ENCODE results near the gene TLR5.

The TLR5 gene

DNA sequence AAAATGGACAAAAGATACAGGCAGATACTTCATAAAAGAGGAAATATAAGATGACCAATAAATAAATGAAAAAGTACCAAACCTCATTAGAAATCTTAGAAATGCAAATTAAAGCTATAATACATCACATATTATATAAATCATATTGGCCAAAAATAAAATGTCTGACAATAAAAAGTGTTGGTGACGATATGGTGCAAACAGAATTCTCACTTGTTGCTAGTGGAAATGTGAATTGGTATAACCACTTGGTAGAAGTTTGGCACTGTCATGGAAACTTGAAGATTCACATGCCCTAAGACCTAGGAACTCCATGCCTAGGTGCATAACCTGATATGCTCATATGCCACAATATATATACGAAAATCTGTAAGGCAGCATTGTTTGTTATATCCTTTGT lies 4.4 kb upstream of the TLR5 start:
- H3K4me3 ChIP-seq (ENCODE audit: low read depth in 1 of 2, low read length in 2 of 2), result no peak overlapping the region
- H3K36me3 ChIP-seq (ENCODE audit: control insufficient read depth in 1 of 2, insufficient read depth in 2 of 2, low read length in 2 of 2), result no peaks in the 10 kb centered on the region

DNA sequence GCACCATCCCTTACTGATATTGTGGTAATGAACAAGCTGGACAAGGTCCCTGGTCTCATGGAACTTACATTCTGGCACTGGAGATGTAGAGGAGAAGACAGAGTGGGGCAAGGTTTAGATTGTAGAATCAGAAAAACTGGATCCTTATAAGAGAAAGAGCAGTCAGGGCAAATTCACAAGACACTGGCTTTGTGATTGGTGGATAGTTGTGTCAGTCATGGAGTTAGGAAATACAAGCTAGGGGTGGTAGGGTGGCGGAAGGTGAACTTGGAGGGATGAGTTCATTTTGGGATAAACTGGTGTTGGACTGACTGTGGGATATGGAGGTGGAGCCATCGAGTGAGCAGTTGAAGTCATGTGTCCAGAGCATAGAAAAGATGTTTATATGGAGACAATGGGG lies 3.7 kb upstream of the TLR5 start:
- peaks cover 5 to 17% of the 10 kb centered on the region in 2 donors for H3K4me1 ChIP-seq (ENCODE audit: control insufficient read depth in 1 of 2, insufficient read depth in 2 of 2, low read length in 2 of 2)
- no peak overlapping the region for H3K27ac ChIP-seq (ENCODE audit: low read length)
- no peaks in the 10 kb centered on the region for H3K36me3 ChIP-seq (ENCODE audit: control insufficient read depth in 1 of 2, insufficient read depth in 2 of 2, low read length in 2 of 2)
- H3K27me3 ChIP-seq (ENCODE audit: low read depth, low read length), result no peaks in the 10 kb centered on the region
- H3K4me3 ChIP-seq (ENCODE audit: low read depth in 1 of 2, low read length in 2 of 2), result no peak overlapping the region
- H3K9me3 ChIP-seq (ENCODE audit: control insufficient read depth in 1 of 2, low read length in 2 of 2), result no peaks in the 10 kb centered on the region

More for the DNA sequence above, 4.4 kb upstream of the TLR5 start:
- Histone ChIP-seq H3K9me3 (ENCODE audit: control insufficient read depth in 1 of 2, low read length in 2 of 2) (no peaks in the 10 kb centered on the region), H3K27ac (ENCODE audit: low read length) (no peak overlapping the region), H3K27me3 (ENCODE audit: low read depth, low read length) (no peaks in the 10 kb centered on the region), H3K4me1 (ENCODE audit: control insufficient read depth in 1 of 2, insufficient read depth in 2 of 2, low read length in 2 of 2) (peaks cover 5 to 17% of the 10 kb centered on the region in 2 donors)

DNA sequence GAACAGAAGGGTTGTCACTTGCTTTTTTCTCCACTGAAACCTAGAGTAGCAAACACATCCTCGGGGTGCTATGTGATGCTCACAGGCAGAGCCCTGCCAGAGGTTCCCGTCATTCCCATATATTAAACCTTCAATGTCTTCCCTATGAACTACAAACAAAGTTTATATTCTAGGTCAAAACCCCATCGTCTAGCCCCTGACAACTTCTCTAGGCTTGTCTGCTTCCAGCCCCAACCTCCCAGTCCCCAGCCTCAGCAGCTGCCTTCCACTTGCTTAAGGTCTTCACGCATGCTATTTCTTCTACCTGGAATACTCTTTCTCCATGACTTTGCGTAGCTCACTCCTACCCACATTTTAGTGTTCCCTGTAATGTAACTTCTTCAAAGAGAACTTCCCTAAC lies 1.9 kb upstream of the TLR5 start:
- H3K9me3 ChIP-seq (ENCODE audit: control insufficient read depth in 1 of 2, low read length in 2 of 2), result no peaks in the 10 kb centered on the region
- H3K4me3 ChIP-seq (ENCODE audit: low read depth in 1 of 2, low read length in 2 of 2), result no peak overlapping the region
- no peaks in the 10 kb centered on the region for H3K36me3 ChIP-seq (ENCODE audit: control insufficient read depth in 1 of 2, insufficient read depth in 2 of 2, low read length in 2 of 2)
- no peaks in the 10 kb centered on the region for H3K27me3 ChIP-seq (ENCODE audit: low read depth, low read length)
- H3K27ac ChIP-seq (ENCODE audit: low read length), result no peak overlapping the region
- peaks cover 5 to 17% of the 10 kb centered on the region in 2 donors for H3K4me1 ChIP-seq (ENCODE audit: control insufficient read depth in 1 of 2, insufficient read depth in 2 of 2, low read length in 2 of 2)

DNA sequence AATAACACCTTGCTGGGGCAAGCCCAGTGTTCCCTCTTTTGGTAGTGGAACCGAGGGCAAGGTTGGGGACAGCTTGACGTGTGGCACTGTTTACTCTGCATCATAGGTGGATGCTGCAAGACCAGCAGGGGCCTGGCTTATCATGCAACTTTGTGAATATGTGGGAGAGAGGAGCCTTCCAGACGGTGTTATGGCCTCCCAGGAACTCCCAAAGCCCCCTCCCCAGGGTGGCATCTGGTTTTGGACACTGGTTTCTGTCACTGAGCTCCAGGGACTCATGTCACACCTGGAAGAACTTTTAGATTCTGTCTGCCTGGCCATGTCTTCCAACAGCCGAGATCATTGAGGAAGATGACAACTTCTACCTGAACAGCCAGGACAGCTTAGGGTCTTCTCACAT lies 1.4 kb upstream of the TLR5 start:
- no peak overlapping the region for H3K4me3 ChIP-seq (ENCODE audit: low read depth in 1 of 2, low read length in 2 of 2)

DNA sequence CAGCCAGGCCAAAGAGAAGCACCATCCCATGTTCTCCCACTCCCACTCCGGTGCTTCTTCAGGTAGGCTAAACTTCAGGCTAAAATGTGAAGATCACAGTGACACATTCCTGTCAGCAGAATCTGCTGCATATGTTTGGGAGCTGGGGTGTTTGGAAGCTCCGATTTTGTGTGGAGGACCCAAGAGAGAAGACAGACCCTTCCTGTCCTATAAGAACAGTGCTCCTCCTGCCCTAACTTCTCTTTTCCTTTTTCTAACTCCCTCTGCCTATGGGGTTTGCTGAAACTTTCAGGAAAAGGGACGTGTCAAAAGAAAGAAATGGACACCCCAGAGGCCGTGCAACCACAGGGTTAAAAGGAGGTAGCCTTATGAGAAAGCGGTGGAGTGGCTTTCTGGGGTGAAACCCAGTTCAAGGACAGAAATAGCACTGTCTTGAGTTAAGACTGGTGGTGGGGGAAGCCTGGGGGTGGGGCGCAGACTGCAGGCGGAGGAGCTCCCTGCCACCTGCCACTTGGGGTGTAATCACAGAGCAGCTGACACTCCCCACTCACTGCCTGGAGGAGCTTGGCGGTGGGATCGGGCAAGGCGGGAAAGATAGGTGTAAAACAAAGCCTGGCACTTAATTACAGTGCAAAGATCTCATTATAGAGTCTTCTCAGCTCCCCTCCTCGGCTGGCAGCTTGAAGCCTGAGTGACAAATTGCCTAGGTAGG lies 645 bp upstream of the TLR5 start:
- H3K4me3 ChIP-seq (ENCODE audit: low read depth in 1 of 2, low read length in 2 of 2), result peak overlapping the region; percentile 54 to 74
- no peaks in the 10 kb centered on the region for H3K27me3 ChIP-seq (ENCODE audit: low read depth, low read length)
- H3K27ac ChIP-seq (ENCODE audit: low read length), result peak overlapping the region; percentile 79
- peaks cover 5 to 17% of the 10 kb centered on the region in 2 donors for H3K4me1 ChIP-seq (ENCODE audit: control insufficient read depth in 1 of 2, insufficient read depth in 2 of 2, low read length in 2 of 2)
- no peaks in the 10 kb centered on the region for H3K9me3 ChIP-seq (ENCODE audit: control insufficient read depth in 1 of 2, low read length in 2 of 2)
- H3K36me3 ChIP-seq (ENCODE audit: control insufficient read depth in 1 of 2, insufficient read depth in 2 of 2, low read length in 2 of 2), result no peaks in the 10 kb centered on the region

More for the DNA sequence above, 1.4 kb upstream of the TLR5 start:
- no peaks in the 10 kb centered on the region for H3K27me3 ChIP-seq (ENCODE audit: low read depth, low read length)
- H3K27ac ChIP-seq (ENCODE audit: low read length), result no peak overlapping the region
- H3K9me3 ChIP-seq (ENCODE audit: control insufficient read depth in 1 of 2, low read length in 2 of 2), result no peaks in the 10 kb centered on the region
- no peaks in the 10 kb centered on the region for H3K36me3 ChIP-seq (ENCODE audit: control insufficient read depth in 1 of 2, insufficient read depth in 2 of 2, low read length in 2 of 2)
- peaks cover 5 to 17% of the 10 kb centered on the region in 2 donors for H3K4me1 ChIP-seq (ENCODE audit: control insufficient read depth in 1 of 2, insufficient read depth in 2 of 2, low read length in 2 of 2)

DNA sequence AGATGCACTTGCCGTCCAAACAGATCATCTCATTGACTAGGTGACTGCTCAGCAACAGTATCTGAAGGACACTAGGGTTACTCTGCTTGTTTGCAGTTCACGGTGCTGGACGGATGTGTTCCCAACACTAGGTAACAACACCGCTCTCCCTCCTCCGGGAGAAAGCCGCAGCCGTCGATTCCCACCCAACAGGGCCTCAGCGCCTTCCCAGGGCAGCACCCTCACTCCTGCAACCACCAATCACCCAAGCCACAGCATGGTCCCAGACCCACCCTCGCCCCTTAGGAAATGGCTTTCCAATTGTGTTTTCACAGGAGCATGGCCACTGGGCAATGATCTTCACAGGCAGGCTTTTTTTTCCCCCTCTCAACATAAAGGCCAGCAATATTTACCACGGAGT lies 779 bp downstream of the TLR5 start:
- Histone ChIP-seq H3K36me3 (ENCODE audit: control insufficient read depth in 1 of 2, insufficient read depth in 2 of 2, low read length in 2 of 2) (no peaks in the 10 kb centered on the region), H3K9me3 (ENCODE audit: control insufficient read depth in 1 of 2, low read length in 2 of 2) (no peaks in the 10 kb centered on the region), H3K27ac (ENCODE audit: low read length) (peak overlapping the region; percentile 56), H3K4me1 (ENCODE audit: control insufficient read depth in 1 of 2, insufficient read depth in 2 of 2, low read length in 2 of 2) (peaks cover 5 to 17% of the 10 kb centered on the region in 2 donors), H3K4me3 (ENCODE audit: low read depth in 1 of 2, low read length in 2 of 2) (peak overlapping the region; percentile 54 to 74), H3K27me3 (ENCODE audit: low read depth, low read length) (no peaks in the 10 kb centered on the region)

DNA sequence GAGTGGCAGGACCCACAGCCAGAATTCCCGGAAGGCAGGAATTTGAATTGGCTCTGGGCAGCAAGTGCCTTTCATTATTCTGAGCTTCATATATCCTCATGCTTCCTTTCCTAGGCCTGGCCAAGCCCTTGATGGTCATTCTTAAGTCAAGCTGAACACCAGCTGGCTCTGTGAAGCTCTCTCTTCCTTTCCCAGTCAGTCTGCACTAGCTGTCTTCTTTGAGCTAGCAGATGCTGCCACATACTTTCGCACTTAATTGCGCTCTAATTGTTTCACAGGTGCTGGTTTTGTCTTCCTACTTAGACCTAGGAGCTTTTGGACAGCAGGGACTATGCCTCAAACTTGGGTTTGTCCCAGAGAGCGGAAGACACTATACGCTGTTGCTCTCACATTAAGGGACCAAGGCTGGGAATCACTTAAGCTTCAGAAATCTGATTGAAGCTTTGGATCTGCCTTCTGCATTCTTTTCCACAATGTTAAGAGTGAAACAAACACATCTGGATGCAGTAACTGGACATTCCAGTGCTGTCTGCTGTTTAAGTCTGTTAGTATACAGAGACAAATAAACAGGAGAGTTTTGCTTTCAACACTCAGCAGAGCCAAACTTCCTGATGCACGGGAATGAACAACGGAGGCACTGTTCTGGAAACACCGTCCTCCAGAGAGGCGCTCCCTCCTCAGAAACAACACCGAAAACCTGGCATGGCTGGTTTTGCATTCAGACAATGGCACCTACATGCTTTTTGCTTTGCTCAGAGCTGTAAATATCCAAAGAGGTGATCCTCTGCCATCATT lies 2.2 kb downstream of the TLR5 start:
- Histone ChIP-seq H3K4me1 (ENCODE audit: control insufficient read depth in 1 of 2, insufficient read depth in 2 of 2, low read length in 2 of 2) (peaks cover 5 to 29% of the 10 kb centered on the region in 2 donors), H3K27me3 (ENCODE audit: low read depth, low read length) (no peaks in the 10 kb centered on the region), H3K27ac (ENCODE audit: low read length) (no peak overlapping the region), H3K9me3 (ENCODE audit: control insufficient read depth in 1 of 2, low read length in 2 of 2) (no peaks in the 10 kb centered on the region), H3K4me3 (ENCODE audit: low read depth in 1 of 2, low read length in 2 of 2) (no peak overlapping the region), H3K36me3 (ENCODE audit: control insufficient read depth in 1 of 2, insufficient read depth in 2 of 2, low read length in 2 of 2) (no peaks in the 10 kb centered on the region)

DNA sequence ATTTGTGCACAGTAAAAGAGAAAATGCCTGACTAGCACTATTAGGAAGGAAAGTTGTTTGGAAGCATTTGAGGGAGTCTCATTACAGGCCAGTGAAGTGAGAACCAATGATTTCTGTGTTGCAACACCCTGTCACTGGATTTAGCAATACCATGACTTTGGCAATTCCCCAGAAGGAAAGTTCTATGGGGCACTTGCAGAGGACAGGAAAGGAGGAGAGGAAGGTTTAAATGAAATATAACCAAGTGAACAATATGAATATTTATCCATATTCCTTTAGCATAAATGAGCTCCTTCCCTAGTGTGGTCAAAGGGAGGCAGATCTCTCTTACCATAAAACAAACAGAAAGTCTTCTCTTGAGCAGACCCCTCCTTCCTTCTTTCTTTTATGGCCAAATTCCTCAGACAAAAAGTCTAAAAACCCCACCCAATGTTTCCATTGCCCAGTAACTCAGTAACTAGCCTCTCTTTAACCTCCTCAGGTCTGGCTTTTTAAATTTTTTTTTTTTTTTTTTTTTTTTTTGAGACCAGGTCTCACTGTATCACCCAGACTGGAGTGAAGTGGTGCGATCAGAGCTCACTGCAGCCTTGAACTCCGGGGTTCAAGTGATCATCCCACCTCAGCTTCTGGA lies 5.5 kb downstream of the TLR5 start:
- Histone ChIP-seq H3K27ac (ENCODE audit: low read length) (no peak overlapping the region), H3K36me3 (ENCODE audit: control insufficient read depth in 1 of 2, insufficient read depth in 2 of 2, low read length in 2 of 2) (no peaks in the 10 kb centered on the region), H3K4me1 (ENCODE audit: control insufficient read depth in 1 of 2, insufficient read depth in 2 of 2, low read length in 2 of 2) (peaks cover 9 to 28% of the 10 kb centered on the region in 2 donors), H3K9me3 (ENCODE audit: control insufficient read depth in 1 of 2, low read length in 2 of 2) (no peaks in the 10 kb centered on the region), H3K4me3 (ENCODE audit: low read depth in 1 of 2, low read length in 2 of 2) (no peak overlapping the region), H3K27me3 (ENCODE audit: low read depth, low read length) (no peaks in the 10 kb centered on the region)

DNA sequence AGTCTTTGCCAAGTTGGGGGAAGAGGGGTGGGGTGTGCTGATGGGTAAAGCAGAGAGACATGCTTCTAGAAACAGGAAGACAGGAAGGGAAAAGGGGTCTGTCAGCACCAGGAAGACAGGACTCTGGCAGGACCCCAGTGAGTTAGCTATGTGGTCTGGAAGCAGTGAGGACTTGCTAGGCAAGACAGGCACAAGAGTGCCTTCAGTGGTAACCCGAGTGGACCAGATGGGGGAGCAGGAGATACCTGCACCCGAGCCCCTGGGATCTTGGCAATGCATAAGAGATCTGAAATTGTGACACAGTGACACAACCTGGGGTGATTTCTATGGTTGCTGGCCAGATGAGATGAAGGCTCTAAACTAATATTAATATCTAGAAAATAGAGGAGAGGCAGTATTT lies 7.0 kb downstream of the TLR5 start:
- H3K4me3 ChIP-seq (ENCODE audit: low read depth in 1 of 2, low read length in 2 of 2), result no peak overlapping the region
- no peaks in the 10 kb centered on the region for H3K9me3 ChIP-seq (ENCODE audit: control insufficient read depth in 1 of 2, low read length in 2 of 2)
- no peaks in the 10 kb centered on the region for H3K36me3 ChIP-seq (ENCODE audit: control insufficient read depth in 1 of 2, insufficient read depth in 2 of 2, low read length in 2 of 2)
- no peaks in the 10 kb centered on the region for H3K27me3 ChIP-seq (ENCODE audit: low read depth, low read length)
- H3K27ac ChIP-seq (ENCODE audit: low read length), result no peak overlapping the region
- H3K4me1 ChIP-seq (ENCODE audit: control insufficient read depth in 1 of 2, insufficient read depth in 2 of 2, low read length in 2 of 2), result peaks cover 9 to 28% of the 10 kb centered on the region in 2 donors

DNA sequence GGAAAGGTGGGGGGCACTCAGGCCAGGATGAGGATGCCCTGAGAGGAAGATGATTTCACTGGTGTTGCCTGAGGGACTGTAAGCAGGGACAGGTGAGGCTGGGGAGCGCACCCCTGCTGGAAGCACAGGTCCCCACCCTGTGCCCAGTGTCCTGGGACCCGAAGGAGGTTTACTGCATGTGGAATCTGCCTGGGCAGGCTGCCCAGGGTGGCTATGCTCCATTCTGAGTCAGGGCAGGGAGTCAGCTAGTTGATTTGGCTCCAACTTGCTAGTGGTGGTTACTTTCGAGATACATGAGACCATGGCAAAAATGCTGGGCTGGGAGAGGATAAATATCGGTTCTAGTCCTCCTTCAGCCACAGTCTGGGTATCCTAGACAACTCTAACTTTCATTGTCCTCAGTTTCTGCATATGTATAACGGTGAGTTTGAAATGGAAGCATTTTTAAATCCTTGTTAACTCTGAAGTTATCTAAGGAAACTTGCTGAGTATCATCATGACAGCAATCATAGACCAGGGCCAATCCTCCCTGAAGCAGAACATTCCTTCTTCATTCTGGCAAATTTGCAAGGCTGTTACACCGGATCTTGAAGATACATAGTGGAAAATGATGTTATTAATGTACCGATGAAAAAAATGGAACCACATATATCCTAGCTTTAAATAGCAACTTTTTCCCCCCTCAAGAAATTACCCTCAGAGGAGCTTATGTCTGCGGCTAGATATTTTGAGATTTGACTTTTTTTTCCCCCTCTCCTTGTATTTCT lies 7.7 kb downstream of the TLR5 start:
- H3K27me3 ChIP-seq (ENCODE audit: low read depth, low read length), result no peaks in the 10 kb centered on the region
- H3K4me3 ChIP-seq (ENCODE audit: low read depth in 1 of 2, low read length in 2 of 2), result no peak overlapping the region
- H3K4me1 ChIP-seq (ENCODE audit: control insufficient read depth in 1 of 2, insufficient read depth in 2 of 2, low read length in 2 of 2), result peaks cover 9 to 28% of the 10 kb centered on the region in 2 donors
- no peak overlapping the region for H3K27ac ChIP-seq (ENCODE audit: low read length)
- no peaks in the 10 kb centered on the region for H3K36me3 ChIP-seq (ENCODE audit: control insufficient read depth in 1 of 2, insufficient read depth in 2 of 2, low read length in 2 of 2)
- H3K9me3 ChIP-seq (ENCODE audit: control insufficient read depth in 1 of 2, low read length in 2 of 2), result no peaks in the 10 kb centered on the region

All from muscle layer of duodenum (tissue), 2 donors.